Mesothelial cell of epicardium (in vitro differentiated cells): Measurements from ENCODE around the gene SYF2. TPM values are rescaled to one million over a fixed set of nuclear protein-coding genes. Genes with fewer than 3 reads are reported as not detected.

Source experiments
- DNase-seq, 2 experiments: peaks; one replicate each; pipeline ENCODE4 v3.0.0; 2021; ENCODE audit warnings: low spot score in 2 of 2; ENCODE audit not compliant: unreplicated experiment in 2 of 2
- H3K27ac Mint-ChIP-seq: 2 replicates; pipeline ENCODE4 v1.8.0; 2021; ENCODE audit warnings: mixed read lengths
- H3K27me3 Mint-ChIP-seq: 2 replicates; pipeline ENCODE4 v1.8.0; 2021; ENCODE audit warnings: low read depth, mixed read lengths
- H3K36me3 Mint-ChIP-seq: 2 replicates; pipeline ENCODE4 v1.8.0; 2021; ENCODE audit warnings: mixed read lengths
- H3K4me1 Mint-ChIP-seq: 2 replicates; pipeline ENCODE4 v1.8.0; 2021; ENCODE audit warnings: mixed read lengths
- H3K4me3 Mint-ChIP-seq: 2 replicates; pipeline ENCODE4 v1.8.0; 2021; ENCODE audit warnings: mild to moderate bottlenecking, moderate library complexity, mixed read lengths
- H3K9me3 Mint-ChIP-seq: 2 replicates; pipeline ENCODE4 v1.8.0; 2021; ENCODE audit warnings: mixed read lengths
- CTCF ChIP-seq: fragments of 200-600 bp; sonication (generic); IDR thresholded peaks from one replicate; pipeline ENCODE4 v1.5.0; 2021; ENCODE audit warnings: antibody characterized with exemption; ENCODE audit not compliant: unreplicated experiment
- total RNA-seq: library from RNA; stranded (reverse); gene quantifications from 3 replicates; pipeline ENCODE4 v1.2.1, GENCODE V29; 2021

SYF2 gene
- total RNA-seq, 1 donor from 2014 or later, result 32.3 TPM

GRCh38 chr1:25187077-25187476 is 45.2 kb downstream of the SYF2 start:
- Mint-ChIP-seq H3K27ac (no peak overlapping the region), H3K27me3 (no peaks in the 10 kb centered on the region), H3K4me1 (peaks cover 11% of the 10 kb centered on the region), H3K4me3 (no peak overlapping the region), H3K36me3 (no peaks in the 10 kb centered on the region), H3K9me3 (no peaks in the 10 kb centered on the region)
- TF ChIP-seq CTCF, result no peak
- DNase-seq, result no peak

- Mint-ChIP-seq H3K27ac (no peak overlapping the region), H3K4me3 (no peak overlapping the region), H3K27me3 (no peaks in the 10 kb centered on the region), H3K4me1 (peaks cover 11% of the 10 kb centered on the region), H3K36me3 (no peaks in the 10 kb centered on the region), H3K9me3 (no peaks in the 10 kb centered on the region)
- no peak for TF ChIP-seq CTCF
- DNase-seq, result no peak
These were observed 45.9 kb downstream of the SYF2 start for GRCh38 chr1:25186161-25187007.

GRCh38 chr1:25185409-25186160 is 46.7 kb downstream of the SYF2 start:
- H3K27me3 Mint-ChIP-seq, result no peaks in the 10 kb centered on the region
- no peaks in the 10 kb centered on the region for H3K36me3 Mint-ChIP-seq
- no peak for DNase-seq
- H3K9me3 Mint-ChIP-seq, result no peaks in the 10 kb centered on the region
- no peak overlapping the region for H3K27ac Mint-ChIP-seq
- TF ChIP-seq CTCF, result no peak
- peaks cover 11% of the 10 kb centered on the region for H3K4me1 Mint-ChIP-seq
- H3K4me3 Mint-ChIP-seq, result no peak overlapping the region

GRCh38 chr1:25184001-25184762 is 48.1 kb downstream of the SYF2 start:
- Mint-ChIP-seq H3K9me3 (no peaks in the 10 kb centered on the region), H3K4me1 (peaks cover 11% of the 10 kb centered on the region), H3K36me3 (no peaks in the 10 kb centered on the region), H3K4me3 (no peak overlapping the region), H3K27ac (no peak overlapping the region), H3K27me3 (no peaks in the 10 kb centered on the region)
- DNase-seq, result no peak
- TF ChIP-seq CTCF, result no peak

- H3K36me3 Mint-ChIP-seq, result no peaks in the 10 kb centered on the region
- no peak overlapping the region for H3K4me3 Mint-ChIP-seq
- peaks cover 11% of the 10 kb centered on the region for H3K4me1 Mint-ChIP-seq
- no peak for TF ChIP-seq CTCF
- H3K27ac Mint-ChIP-seq, result no peak overlapping the region
- no peak for DNase-seq
- H3K9me3 Mint-ChIP-seq, result no peaks in the 10 kb centered on the region
- H3K27me3 Mint-ChIP-seq, result no peaks in the 10 kb centered on the region
These were observed 48.9 kb downstream of the SYF2 start for GRCh38 chr1:25183126-25183980.
